ENCODE measurements around the gene KDM1A. TPM values are rescaled to one million over a fixed set of nuclear protein-coding genes. Genes with fewer than 3 reads are reported as not detected.

Gene KDM1A
- total RNA-seq, 2 experiments from 2014 or later, result 38.3 to 42.4 TPM

DNA sequence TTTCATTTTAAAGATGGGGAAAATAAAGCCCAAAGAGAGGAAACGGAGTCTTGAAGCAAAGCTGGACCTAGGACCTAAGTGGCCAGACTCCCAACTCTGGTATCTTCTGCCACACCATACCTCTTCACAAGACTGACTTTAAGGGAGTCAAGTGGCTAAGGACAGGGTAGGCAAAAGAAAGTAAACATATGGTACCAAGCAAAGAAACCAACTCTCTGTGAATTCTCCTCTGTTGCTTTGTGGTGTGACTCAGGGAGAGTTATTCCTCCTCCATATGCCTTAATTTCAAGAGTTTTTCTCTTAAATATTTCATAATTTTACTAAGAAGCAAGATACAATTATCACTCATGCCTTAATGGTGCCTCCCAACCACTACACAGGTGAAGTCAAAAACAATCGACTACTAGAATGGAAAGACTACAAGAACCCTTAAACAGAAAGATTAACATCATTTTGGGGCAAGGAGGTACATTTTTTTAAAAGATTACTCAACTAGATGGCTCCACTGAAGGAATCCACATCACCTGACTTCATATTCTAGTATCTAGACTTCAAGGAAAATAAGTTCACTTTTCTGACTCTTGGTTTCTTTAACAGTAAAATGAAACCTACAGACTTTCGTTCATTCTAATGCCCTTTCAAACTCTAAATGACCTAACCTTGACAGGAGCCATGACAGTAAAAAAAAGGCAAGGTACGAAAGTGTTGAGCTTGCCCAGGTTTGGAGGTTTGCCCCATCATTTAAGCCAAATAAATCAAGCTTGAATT lies 105.2 kb downstream of the KDM1A start:
- ATAC-seq (ENCODE audit: poor library complexity) (no peak), DNase-seq (no peak)
- H3K4me3 ChIP-seq (ENCODE audit: low read length), result no peak overlapping the region
- peaks cover 56% of the 10 kb centered on the region for H3K4me1 Mint-ChIP-seq (ENCODE audit: low read depth)
- no peaks in the 10 kb centered on the region for H3K9me3 Mint-ChIP-seq
- no peak overlapping the region for H3K27ac ChIP-seq (ENCODE audit: low read depth in 1 of 2, low read length in 2 of 2)
- H3K36me3 ChIP-seq (ENCODE audit: insufficient read depth, low read length), result no peaks in the 10 kb centered on the region
- POLR2A ChIA-PET, result interaction anchor here (0.6 kb wide), 1 partner anchor 24 kb away, joined by 3 read pairs; no protein-coding TSS in a partner anchor
- intact Hi-C loops (cut with DNase I, micrococcal nuclease), result no loop called here
- CTCF ChIA-PET, result interaction anchor here (1.1 to 1.2 kb wide), 2 partner anchors 24 to 25 kb away, joined by 3 to 4 read pairs; no protein-coding TSS in a partner anchor
- no peaks in the 10 kb centered on the region for H3K9me3 ChIP-seq (ENCODE audit: control insufficient read depth in 1 of 2, insufficient read depth in 1 of 2, low read length in 2 of 2)
- no peak overlapping the region for H3K4me3 Mint-ChIP-seq
- no peak for TF ChIP-seq CTCF (IDR thresholded peaks at IDR 0.05)
- no peaks in the 10 kb centered on the region for H3K27me3 Mint-ChIP-seq
- no peaks in the 10 kb centered on the region for H3K27me3 ChIP-seq (ENCODE audit: control insufficient read depth in 1 of 2, insufficient read depth in 2 of 2, low read length in 2 of 2)
- H3K4me1 ChIP-seq (ENCODE audit: insufficient read depth, low read length), result peaks cover 22% of the 10 kb centered on the region
- H3K27ac Mint-ChIP-seq, result no peak overlapping the region
- H3K36me3 Mint-ChIP-seq (ENCODE audit: low read depth), result no peaks in the 10 kb centered on the region

- Histone ChIP-seq H3K9me3 (ENCODE audit: control insufficient read depth in 1 of 2, insufficient read depth in 1 of 2, low read length in 2 of 2) (no peaks in the 10 kb centered on the region), H3K4me1 (ENCODE audit: insufficient read depth, low read length) (peaks cover 11% of the 10 kb centered on the region), H3K27me3 (ENCODE audit: control insufficient read depth in 1 of 2, insufficient read depth in 2 of 2, low read length in 2 of 2) (no peaks in the 10 kb centered on the region), H3K36me3 (ENCODE audit: insufficient read depth, low read length) (no peaks in the 10 kb centered on the region), H3K27ac (ENCODE audit: low read depth in 1 of 2, low read length in 2 of 2) (no peak overlapping the region), H3K4me3 (ENCODE audit: low read length) (no peak overlapping the region)
- ChIA-PET CTCF (interaction anchor here (1.1 to 2.0 kb wide), 3 partner anchors 23 to 60 kb away, joined by 3 to 6 read pairs (median 4); no protein-coding TSS in a partner anchor), POLR2A (no interaction called here)
- Mint-ChIP-seq H3K4me1 (ENCODE audit: low read depth) (peaks cover 48% of the 10 kb centered on the region), H3K27me3 (no peaks in the 10 kb centered on the region), H3K9me3 (no peaks in the 10 kb centered on the region), H3K36me3 (ENCODE audit: low read depth) (no peaks in the 10 kb centered on the region), H3K4me3 (no peak overlapping the region), H3K27ac (no peak overlapping the region)
- intact Hi-C loops (cut with DNase I, micrococcal nuclease), result no loop called here
- DNase-seq (no peak), ATAC-seq (ENCODE audit: poor library complexity) (no peak)
- no peak for TF ChIP-seq CTCF (IDR thresholded peaks at IDR 0.05)
These were observed 106.2 kb downstream of the KDM1A start for GRCh38 chr1:23125489-23125888.

GRCh38 chr1:23126200-23126599 lies 106.9 kb downstream of the KDM1A start:
- CTCF ChIA-PET, result interaction anchor here (1.0 to 2.0 kb wide), 3 partner anchors 27 to 59 kb away, joined by 3 to 6 read pairs (median 3); no protein-coding TSS in a partner anchor
- ATAC-seq (ENCODE audit: poor library complexity) (no peak), DNase-seq (no peak)
- no peak overlapping the region for H3K4me3 Mint-ChIP-seq
- Histone ChIP-seq H3K27me3 (ENCODE audit: control insufficient read depth in 1 of 2, insufficient read depth in 2 of 2, low read length in 2 of 2) (no peaks in the 10 kb centered on the region), H3K9me3 (ENCODE audit: control insufficient read depth in 1 of 2, insufficient read depth in 1 of 2, low read length in 2 of 2) (no peaks in the 10 kb centered on the region), H3K4me3 (ENCODE audit: low read length) (no peak overlapping the region), H3K27ac (ENCODE audit: low read depth in 1 of 2, low read length in 2 of 2) (no peak overlapping the region), H3K4me1 (ENCODE audit: insufficient read depth, low read length) (peaks cover 7% of the 10 kb centered on the region), H3K36me3 (ENCODE audit: insufficient read depth, low read length) (no peaks in the 10 kb centered on the region)
- H3K4me1 Mint-ChIP-seq (ENCODE audit: low read depth), result peaks cover 43% of the 10 kb centered on the region
- no peaks in the 10 kb centered on the region for H3K27me3 Mint-ChIP-seq
- intact Hi-C loops (cut with DNase I, micrococcal nuclease), result no loop called here
- H3K9me3 Mint-ChIP-seq, result no peaks in the 10 kb centered on the region
- no peak overlapping the region for H3K27ac Mint-ChIP-seq
- no peaks in the 10 kb centered on the region for H3K36me3 Mint-ChIP-seq (ENCODE audit: low read depth)
- POLR2A ChIA-PET, result no interaction called here
- TF ChIP-seq CTCF (IDR thresholded peaks at IDR 0.05), result no peak
